ENCODE results near the gene BLVRB.

DNA sequence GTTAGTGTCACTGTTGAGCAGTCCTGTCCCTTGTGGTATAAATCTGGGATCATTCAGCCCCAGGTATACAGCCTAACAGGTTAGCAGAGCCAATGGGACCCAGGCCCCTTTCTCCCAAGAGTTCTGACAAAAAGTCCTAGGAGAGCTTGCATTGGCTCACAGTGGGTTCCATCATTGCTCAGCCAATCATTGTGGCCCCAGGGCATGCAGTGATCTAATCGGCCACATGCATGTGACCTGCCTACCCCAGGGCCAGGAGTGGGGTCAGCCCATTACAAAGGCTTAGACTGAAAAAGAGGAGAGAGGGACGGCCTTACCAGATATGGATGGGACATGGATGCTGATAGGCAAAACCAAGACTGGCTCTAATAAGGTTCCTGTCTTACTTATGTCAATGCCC lies 42.3 kb upstream of the BLVRB start:
- TF ChIP-seq, protein P1, sequence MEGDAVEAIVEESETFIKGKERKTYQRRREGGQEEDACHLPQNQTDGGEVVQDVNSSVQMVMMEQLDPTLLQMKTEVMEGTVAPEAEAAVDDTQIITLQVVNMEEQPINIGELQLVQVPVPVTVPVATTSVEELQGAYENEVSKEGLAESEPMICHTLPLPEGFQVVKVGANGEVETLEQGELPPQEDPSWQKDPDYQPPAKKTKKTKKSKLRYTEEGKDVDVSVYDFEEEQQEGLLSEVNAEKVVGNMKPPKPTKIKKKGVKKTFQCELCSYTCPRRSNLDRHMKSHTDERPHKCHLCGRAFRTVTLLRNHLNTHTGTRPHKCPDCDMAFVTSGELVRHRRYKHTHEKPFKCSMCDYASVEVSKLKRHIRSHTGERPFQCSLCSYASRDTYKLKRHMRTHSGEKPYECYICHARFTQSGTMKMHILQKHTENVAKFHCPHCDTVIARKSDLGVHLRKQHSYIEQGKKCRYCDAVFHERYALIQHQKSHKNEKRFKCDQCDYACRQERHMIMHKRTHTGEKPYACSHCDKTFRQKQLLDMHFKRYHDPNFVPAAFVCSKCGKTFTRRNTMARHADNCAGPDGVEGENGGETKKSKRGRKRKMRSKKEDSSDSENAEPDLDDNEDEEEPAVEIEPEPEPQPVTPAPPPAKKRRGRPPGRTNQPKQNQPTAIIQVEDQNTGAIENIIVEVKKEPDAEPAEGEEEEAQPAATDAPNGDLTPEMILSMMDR (conservative IDR thresholded peaks at IDR 0.05; ENCODE audit: low read length): no peak
- TF ChIP-seq EZH2phosphoT487 (IDR thresholded peaks at IDR 0.05; ENCODE audit: borderline replicate concordance): no peak

Measured in Loucy (cell line).